Fibroblast of lung (primary cell): ENCODE results near the gene ATXN7L1. TPM values are rescaled to one million over a fixed set of nuclear protein-coding genes. Genes with fewer than 3 reads are reported as not detected.

Experiments
- DNase-seq, 2 donors: peaks; one replicate each; pipeline versions ENCODE4 v3.0.0 to v3.0.0-alpha.2; 2010; ENCODE audit warnings: low read depth in 2 of 2
- H2AFZ ChIP-seq: 2 replicates; pipeline ENCODE4 v1.5.1; 2012; ENCODE audit warnings: low read length, control low read depth, inconsistent platforms
- H3K27ac ChIP-seq: 2 replicates; pipeline ENCODE4 v1.5.1; 2011; ENCODE audit warnings: low read length, control low read depth; ENCODE audit not compliant: insufficient read depth
- H3K27me3 ChIP-seq: 2 replicates; pipeline ENCODE4 v1.5.1; 2011; ENCODE audit warnings: mild to moderate bottlenecking, low read length; ENCODE audit not compliant: control insufficient read depth, insufficient read depth
- H3K36me3 ChIP-seq: 2 replicates; pipeline ENCODE4 v1.5.1; 2011; ENCODE audit warnings: low read length; ENCODE audit not compliant: control insufficient read depth, insufficient read depth
- H3K4me1 ChIP-seq: 2 replicates; pipeline ENCODE4 v1.5.1; 2011; ENCODE audit warnings: low read length; ENCODE audit not compliant: control insufficient read depth, insufficient read depth; ENCODE audit errors: extremely low read depth
- H3K4me2 ChIP-seq: 2 replicates; pipeline ENCODE4 v1.5.1; 2011; ENCODE audit warnings: low read length, control low read depth; ENCODE audit not compliant: insufficient read depth; ENCODE audit errors: extremely low read depth
- H3K4me3 ChIP-seq, 4 experiments: fragments of 200-600 bp in 1 of 4; sonication (generic) in 1 of 4; replicated peaks in 1 of 4; 2 replicates each; pipeline ENCODE4 v1.5.1; 2011 to 2016; ENCODE audit warnings: low read length in 4 of 4, low read depth in 3 of 4, mild to moderate bottlenecking in 3 of 4, control low read depth in 2 of 4, inconsistent platforms in 1 of 4, mixed read lengths in 1 of 4; ENCODE audit not compliant: insufficient read depth in 1 of 4; ENCODE audit errors: control extremely low read depth in 1 of 4
- H3K79me2 ChIP-seq: 2 replicates; pipeline ENCODE4 v1.5.1; 2012; ENCODE audit warnings: mild to moderate bottlenecking, low read length, inconsistent platforms; ENCODE audit not compliant: control insufficient read depth, insufficient read depth
- H3K9ac ChIP-seq: 2 replicates; pipeline ENCODE4 v1.5.1; 2011; ENCODE audit warnings: mild to moderate bottlenecking, low read length, control low read depth; ENCODE audit not compliant: insufficient read depth
- H3K9me3 ChIP-seq: 2 replicates; pipeline ENCODE4 v1.5.1; 2012; ENCODE audit warnings: low read depth, low read length; ENCODE audit not compliant: control insufficient read depth, insufficient read depth
- H4K20me1 ChIP-seq: 2 replicates; pipeline ENCODE4 v1.5.1; 2011; ENCODE audit warnings: low read length; ENCODE audit not compliant: control insufficient read depth, insufficient read depth; ENCODE audit errors: extremely low read depth
- EZH2 ChIP-seq: IDR thresholded peaks from 2 replicates; pipeline ENCODE4 v1.5.1; 2012; ENCODE audit warnings: low read length, control low read depth, mild to moderate bottlenecking; ENCODE audit errors: missing control alignments
- polyA plus RNA-seq, 2 donors: library from polyadenylated mRNA; depleted of rRNA in 1 of 2; stranded (reverse) in 1 of 2; unstranded in 1 of 2; fragments of >200 nt; gene quantifications; 2 replicates each; pipeline ENCODE4 v1.2.1, GENCODE V29; 2011 to 2012; ENCODE audit warnings: missing spikeins in 1 of 2
- total RNA-seq: library from RNA; depleted of rRNA; stranded (reverse); fragments of >200 nt; gene quantifications from 2 replicates; pipeline ENCODE4 v1.2.1, GENCODE V29; 2014
- TF ChIP-seq, protein P1 (sequence below), 2 donors: IDR thresholded peaks in 1 of 2; conservative IDR thresholded peaks in 1 of 2; 1 replicate in 1 of 2; 2 replicates in 1 of 2; pipeline ENCODE4 v1.5.1; 2011 to 2012; ENCODE audit warnings: low read length in 2 of 2, control low read depth in 1 of 2, inconsistent platforms in 1 of 2, low read depth in 1 of 2, mild to moderate bottlenecking in 1 of 2

Gene ATXN7L1
- total and polyA plus RNA-seq, 2 donors (not counting 1 experiment from before 2014, with no cell fraction given): 5.1 to 9.4 TPM

DNA sequence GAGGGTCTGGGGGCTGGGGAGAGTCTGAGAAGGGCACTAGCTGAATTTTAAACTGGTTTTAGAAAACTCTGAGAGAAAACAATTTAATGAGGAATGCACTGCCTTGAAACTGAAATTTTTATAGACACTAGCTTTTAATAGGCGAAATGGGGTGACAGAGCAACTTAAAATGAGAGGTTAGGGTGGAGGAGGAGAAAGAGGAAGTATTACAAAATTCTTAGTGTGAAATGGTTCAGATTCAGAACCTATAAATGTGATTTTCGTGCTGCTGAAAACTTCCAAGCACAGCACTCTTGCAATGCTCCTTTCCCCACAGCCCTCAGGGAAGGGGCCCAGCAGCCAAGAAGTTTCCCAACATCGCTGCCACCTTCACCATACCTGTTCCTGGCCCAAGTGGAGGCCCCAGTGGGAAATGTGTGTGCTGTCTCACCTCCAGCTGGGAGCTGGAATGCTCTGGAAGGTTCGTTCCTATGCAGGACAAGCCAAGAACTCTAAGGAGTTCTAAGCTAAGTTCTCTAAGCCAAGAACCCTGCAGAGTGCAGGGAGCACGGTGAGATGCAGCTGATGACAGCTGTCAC lies 60.0 kb downstream of the ATXN7L1 start:
- H3K4me3 ChIP-seq: no peak overlapping the region
- no peaks in the 10 kb centered on the region for H3K36me3 ChIP-seq
- TF ChIP-seq, protein P1, sequence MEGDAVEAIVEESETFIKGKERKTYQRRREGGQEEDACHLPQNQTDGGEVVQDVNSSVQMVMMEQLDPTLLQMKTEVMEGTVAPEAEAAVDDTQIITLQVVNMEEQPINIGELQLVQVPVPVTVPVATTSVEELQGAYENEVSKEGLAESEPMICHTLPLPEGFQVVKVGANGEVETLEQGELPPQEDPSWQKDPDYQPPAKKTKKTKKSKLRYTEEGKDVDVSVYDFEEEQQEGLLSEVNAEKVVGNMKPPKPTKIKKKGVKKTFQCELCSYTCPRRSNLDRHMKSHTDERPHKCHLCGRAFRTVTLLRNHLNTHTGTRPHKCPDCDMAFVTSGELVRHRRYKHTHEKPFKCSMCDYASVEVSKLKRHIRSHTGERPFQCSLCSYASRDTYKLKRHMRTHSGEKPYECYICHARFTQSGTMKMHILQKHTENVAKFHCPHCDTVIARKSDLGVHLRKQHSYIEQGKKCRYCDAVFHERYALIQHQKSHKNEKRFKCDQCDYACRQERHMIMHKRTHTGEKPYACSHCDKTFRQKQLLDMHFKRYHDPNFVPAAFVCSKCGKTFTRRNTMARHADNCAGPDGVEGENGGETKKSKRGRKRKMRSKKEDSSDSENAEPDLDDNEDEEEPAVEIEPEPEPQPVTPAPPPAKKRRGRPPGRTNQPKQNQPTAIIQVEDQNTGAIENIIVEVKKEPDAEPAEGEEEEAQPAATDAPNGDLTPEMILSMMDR (conservative IDR thresholded peaks at IDR 0.05 in 1 of 2, IDR thresholded peaks at IDR 0.05 in 1 of 2; ENCODE audit: low read depth in 1 of 2, low read length in 2 of 2): no peak
- no peak for TF ChIP-seq EZH2
- H3K27ac ChIP-seq: no peak overlapping the region
- H3K9me3 ChIP-seq: no peaks in the 10 kb centered on the region
- no peak overlapping the region for H2AFZ ChIP-seq
- DNase-seq: no peak
- H3K4me1 ChIP-seq: no peaks in the 10 kb centered on the region
- H3K9ac ChIP-seq: no peak overlapping the region
- no peaks in the 10 kb centered on the region for H3K27me3 ChIP-seq
- no peak overlapping the region for H3K4me2 ChIP-seq
- H3K79me2 ChIP-seq: no peaks in the 10 kb centered on the region
- H4K20me1 ChIP-seq: no peaks in the 10 kb centered on the region

DNA sequence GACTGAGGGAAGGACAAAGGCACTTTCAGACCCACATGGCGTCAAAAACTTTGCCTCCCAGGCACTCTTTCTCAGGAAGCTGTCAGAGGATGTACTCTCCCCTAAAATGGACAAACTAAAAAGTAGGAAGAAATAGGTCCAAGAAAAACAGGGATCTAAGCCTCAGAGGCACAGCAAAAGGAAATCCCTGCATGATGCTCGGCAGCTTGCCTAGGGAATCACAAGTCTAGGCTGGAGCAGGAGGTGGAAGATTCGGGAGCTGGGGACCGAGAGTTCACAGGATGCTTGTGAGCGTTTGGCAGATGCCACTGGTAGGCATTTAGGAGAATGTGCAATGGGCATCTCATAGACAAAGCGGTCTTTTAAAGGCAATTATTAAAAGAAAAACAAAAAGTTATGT lies 60.8 kb downstream of the ATXN7L1 start:
- Histone ChIP-seq H4K20me1 (no peaks in the 10 kb centered on the region), H3K27ac (no peak overlapping the region), H3K4me1 (no peaks in the 10 kb centered on the region), H3K9me3 (no peaks in the 10 kb centered on the region), H2AFZ (no peak overlapping the region), H3K4me2 (no peak overlapping the region), H3K4me3 (no peak overlapping the region), H3K9ac (no peak overlapping the region), H3K36me3 (no peaks in the 10 kb centered on the region), H3K79me2 (no peaks in the 10 kb centered on the region), H3K27me3 (no peaks in the 10 kb centered on the region)
- TF ChIP-seq, protein P1 (conservative IDR thresholded peaks at IDR 0.05 in 1 of 2, IDR thresholded peaks at IDR 0.05 in 1 of 2; ENCODE audit: low read depth in 1 of 2, low read length in 2 of 2): no peak
- TF ChIP-seq EZH2: no peak
- DNase-seq: no peak

DNA sequence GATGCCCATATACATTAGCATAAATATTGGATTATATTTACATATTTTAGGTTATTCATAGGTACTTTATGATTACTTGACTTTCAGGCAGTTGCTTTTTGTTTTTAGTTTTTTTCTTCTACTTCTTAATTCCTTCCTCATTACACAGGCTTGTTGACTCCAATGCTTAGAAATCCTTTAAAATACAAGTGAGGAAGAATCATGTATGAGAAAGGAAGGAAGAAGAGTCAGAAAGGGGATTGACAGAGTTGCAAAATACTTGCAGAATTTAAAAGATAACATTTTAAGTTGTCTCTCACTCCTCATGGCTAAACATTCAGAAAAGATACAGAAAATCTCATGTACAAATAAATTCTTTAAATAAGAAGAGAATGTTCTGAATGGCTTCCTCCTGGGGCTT lies 61.9 kb downstream of the ATXN7L1 start:
- Histone ChIP-seq H3K9me3 (no peaks in the 10 kb centered on the region), H3K4me3 (no peak overlapping the region), H3K27ac (no peak overlapping the region), H2AFZ (no peak overlapping the region), H3K9ac (no peak overlapping the region), H4K20me1 (no peaks in the 10 kb centered on the region), H3K27me3 (no peaks in the 10 kb centered on the region), H3K36me3 (no peaks in the 10 kb centered on the region), H3K4me2 (no peak overlapping the region), H3K79me2 (no peaks in the 10 kb centered on the region), H3K4me1 (no peaks in the 10 kb centered on the region)
- TF ChIP-seq, protein P1 (conservative IDR thresholded peaks at IDR 0.05 in 1 of 2, IDR thresholded peaks at IDR 0.05 in 1 of 2; ENCODE audit: low read depth in 1 of 2, low read length in 2 of 2): no peak
- TF ChIP-seq EZH2: no peak
- DNase-seq: no peak
